Germinal center (tissue), 1 donor: ENCODE data around the gene COL4A1.

ENCODE experiments used
- DNase-seq: peaks from one replicate; pipeline ENCODE4 v3.0.0; 2012; ENCODE audit warnings: mixed read lengths, low spot score

The COL4A1 gene

DNA sequence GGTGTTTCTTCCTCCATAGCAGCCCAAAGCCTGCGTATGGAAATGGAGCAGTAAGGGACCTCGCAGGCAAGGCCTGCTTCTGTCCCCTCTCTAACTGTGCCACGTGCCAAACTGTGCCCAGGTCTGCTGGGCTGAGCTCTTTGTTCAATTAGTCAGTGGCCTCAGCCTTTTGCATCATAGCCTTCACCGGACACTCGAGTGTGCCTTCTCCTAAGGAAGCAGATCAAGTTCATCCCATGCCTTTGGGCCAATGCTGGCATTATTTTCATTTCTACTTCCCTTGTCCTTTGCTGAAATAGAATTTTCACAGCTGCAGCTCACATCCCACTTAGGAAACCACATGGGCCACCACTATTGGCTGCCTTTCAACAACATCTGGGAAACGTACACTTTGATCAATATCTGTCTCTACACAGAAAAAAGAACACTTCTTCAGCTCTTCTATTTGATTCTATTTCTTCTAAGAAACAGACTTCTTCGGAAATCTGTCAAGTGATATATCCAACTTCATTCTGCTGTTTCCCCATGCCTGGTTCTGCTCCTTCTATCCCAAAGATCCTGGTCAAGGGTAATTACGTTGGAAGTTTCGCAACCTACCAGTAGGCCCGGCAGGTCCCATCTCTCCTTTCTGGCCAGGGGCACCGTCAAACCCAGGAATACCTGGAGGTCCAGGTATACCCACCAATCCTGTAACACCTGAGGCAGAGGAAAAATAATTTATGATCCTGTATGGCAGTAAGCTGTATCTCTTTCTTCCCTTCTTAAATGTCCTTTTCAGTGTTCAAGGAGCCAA lies 143.9 kb downstream of the COL4A1 start:
- DNase-seq, result no peak

DNA sequence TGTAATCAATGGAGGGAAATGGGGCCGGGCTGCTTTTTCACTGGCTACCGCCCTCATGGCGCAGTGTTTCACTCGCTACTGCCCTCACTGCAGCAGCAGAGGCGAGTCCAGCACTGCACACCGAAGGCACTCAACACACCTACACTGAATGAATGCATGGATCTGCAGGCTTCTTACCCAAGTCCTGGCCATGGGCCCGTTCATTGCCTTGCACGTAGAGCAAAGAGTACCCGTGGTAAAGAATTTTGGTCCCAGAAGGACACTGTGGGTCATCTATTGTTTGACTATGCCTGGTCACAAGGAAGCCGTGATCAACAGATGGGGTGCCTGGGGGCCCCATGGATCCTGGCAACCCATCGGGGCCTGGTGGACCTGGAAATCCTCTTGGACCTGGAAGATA lies 144.9 kb downstream of the COL4A1 start:
- DNase-seq, result no peak

DNA sequence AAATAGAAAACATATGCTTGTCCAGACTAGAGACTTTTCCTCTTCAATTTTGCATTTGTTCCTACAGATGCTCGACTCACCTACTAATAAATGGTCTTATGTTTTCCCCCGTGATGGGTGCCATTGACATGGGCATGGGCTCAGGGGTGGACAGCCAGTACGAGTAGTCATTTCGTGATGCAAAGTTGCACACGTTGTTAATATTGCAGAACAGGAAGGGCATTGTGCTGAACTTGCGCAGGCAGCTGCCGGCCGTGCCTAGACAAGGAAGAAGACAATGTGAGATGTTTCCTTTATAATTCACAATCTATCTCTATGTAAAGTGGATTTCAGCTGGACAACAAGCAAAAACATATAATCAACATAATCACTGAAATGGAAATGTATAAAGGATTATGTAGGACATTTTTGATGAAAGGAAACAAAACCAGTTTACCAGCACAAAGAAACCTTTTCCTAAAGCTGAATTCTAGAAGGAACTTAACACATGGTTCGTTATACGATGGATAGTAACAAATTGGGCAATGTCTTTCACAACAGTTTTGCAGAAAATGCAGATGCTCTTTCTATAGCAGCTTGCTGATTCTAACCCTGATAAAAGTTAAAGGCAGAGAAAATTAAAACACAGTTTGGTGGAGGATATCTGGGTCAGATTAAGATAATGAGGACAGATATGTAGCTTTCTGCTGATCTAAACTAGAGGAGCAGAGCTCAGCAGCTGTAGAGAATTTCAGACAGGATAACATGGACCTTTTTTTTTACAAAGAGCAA lies 145.7 kb downstream of the COL4A1 start:
- no peak for DNase-seq

DNA sequence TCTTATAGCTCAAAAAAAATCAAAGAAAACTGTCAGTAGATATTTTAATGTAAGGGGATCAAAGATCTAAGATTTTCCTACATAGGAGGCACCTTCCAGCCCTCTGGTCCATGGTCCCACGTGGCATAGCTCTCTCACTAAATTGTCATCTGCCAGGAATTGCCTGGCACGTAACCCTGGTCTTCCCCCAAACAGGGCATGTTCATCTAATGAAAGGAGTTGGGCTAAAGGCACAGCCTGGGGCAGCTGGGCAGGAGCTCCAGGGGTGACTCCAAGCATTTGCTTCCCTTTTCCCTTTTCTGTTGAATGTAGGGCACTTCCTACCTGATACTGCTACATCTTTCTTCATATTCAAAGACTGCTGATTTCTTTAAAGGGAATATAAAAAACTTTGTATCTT lies 148.7 kb downstream of the COL4A1 start:
- no peak for DNase-seq

DNA sequence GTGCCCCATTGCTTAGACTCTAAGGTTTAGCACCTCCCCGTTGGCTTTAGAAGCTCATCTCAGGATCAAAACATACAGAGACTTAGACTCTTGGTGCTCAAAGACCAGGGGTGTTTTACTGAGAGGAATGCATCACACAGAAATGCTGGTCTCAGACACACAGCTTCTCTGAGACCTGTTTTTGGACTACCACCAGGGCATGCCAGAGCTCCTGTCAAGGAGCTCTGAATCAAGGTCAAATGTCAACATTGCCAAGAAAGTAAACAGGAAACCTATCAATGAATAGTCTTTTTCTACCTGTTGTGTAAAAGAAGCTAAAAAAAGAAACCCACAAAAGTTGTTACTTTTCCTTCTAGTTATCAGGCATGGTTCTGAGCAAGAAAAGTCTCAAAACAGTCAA lies 149.2 kb downstream of the COL4A1 start:
- DNase-seq, result no peak

DNA sequence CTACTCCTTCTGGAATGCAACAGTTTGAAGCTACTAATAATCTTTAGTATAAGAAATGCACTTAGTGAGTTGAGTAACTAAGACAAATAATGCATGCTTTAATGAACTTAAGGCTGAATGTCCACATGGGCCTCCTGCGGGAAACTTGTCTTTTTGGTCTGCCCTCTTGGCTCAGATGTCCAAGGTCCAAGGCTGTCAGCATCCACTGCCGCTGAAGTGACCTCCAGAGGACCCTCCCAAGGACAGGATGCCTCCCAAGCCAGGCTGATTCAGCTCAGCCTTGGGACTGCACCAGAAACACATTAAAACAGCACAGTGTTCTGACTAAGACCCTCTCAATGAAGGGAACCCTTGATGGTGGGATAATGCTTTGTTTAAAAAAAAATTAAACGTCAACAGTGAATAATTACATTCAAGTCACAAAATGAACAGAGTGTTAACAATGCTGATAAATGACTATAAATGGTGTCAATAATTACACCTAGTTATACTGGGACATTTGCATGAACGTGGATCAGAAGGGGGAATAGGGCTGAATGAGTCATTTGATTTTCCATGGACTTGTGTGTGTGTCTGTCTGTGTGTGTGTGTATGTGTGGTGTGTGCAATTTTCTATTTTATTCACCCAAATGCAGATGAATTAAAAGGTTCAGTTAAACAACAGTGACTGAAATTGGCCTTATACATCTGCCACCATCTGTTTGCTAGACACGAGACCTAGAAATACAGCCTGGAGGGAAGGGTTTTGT lies 150.5 kb downstream of the COL4A1 start:
- DNase-seq, result no peak

DNA sequence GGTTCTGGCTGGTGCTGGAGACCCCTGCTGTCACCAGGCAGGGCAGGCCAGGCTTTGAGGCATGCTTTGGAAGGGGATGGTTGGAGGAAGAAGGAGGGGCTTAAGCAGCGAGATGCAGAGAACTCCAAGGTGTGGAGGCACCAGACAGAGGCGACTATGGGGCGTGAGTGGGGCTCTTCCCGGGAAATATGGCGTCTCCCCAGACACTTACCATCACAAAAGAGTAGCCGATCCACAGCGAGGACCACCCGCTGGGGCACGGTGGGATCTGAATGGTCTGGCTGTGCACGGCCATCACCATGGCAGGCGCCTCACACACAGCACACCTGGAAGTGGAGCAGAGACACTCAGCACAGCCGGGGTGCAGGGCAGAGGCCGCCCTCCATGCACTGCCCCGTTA lies 151.9 kb downstream of the COL4A1 start:
- DNase-seq, result no peak

DNA sequence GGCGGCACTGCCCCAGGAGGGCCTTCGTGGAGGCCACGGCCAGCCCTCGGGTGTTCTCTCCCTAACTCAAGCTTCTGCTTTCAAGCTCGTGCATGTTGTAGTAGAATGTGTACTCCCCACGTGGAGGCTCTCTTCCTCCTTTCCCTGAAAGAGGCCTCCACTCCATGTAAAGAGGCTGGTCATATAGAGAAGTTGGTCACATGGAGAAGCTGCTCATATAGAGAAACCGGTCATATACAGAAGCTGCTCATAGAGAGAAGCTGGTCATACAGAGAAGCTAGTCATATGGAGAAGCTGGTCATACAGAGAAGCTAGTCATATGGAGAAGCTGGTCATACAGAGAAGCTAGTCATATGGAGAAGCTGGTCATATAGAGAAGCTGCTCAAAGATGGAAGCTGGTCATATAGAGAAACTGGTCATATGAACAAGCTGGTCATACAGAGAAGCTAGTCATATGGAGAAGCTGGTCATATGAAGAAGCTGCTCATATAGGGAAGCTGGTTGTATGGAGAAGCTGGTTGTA lies 152.5 kb downstream of the COL4A1 start:
- no peak for DNase-seq

DNA sequence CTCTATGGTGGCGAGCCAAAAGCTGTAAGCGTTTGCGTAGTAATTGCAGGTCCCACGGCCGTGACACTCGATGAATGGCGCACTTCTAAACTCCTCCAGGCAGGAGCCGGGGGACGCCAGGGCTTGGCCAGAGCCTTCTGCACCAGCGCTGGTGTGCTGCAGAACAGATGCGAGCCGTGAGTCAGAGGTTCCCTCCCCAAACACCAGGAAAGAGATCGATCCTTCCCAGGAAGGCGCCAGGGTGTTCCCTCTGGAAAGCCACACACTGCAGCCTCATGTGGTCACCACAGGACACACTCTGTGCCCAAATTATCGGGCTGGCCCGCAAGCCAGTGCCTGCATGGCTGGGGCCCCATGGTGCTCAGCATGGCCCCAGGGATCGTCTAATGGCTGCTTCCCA lies 154.6 kb downstream of the COL4A1 start:
- no peak for DNase-seq

DNA sequence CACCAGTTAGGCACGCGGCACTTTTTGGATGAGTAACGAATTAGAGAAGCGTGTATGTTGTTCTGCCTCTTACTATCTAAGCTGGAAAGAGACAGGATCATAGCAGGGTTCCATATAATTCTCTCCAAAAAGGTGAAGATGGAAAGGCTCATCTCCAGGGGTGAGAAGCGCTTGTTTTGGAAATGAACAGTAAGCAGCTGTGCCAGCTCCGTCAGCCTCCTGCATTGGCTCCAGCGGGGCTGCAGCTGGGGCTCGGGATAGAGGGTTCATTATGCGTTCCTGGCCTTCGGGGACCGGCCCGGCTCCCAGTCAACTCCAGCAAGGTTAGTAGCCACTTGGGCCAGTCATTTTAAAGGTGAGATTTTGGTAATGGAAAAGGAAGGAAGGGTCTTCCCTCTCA lies 155.5 kb downstream of the COL4A1 start:
- no peak for DNase-seq

DNA sequence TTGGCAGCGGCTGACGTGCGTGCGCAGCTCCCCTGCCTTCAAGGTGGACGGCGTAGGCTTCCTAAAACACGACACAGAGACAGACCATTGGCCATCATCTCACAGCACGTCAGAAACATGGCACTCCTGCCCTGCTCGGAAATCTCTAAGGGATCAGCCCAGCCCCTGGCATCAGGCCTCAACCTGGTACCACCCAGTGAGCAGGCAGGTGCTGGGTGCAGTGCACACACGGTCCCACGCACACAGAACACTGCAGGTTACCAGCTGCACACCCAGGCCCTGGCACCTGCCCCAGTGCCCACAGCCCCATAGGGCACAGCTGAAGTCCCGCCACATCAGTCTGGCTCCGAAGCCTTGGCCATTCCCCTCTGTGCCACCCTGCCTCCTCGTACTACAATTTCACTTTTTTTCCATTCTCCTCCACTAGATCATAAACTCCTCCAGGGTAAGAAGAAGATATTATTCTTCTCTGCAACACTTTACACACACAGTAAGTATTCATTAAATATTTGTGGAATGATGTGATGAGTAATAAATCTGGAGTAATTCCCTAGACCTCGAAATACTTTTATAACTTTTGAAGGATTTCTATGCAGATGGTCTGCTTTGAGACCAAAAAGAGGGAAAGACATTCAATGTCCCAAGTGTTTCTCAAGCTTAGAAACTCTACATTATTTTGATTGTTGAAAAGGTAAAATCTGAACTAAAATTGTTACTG lies 156.4 kb downstream of the COL4A1 start:
- DNase-seq, result no peak

DNA sequence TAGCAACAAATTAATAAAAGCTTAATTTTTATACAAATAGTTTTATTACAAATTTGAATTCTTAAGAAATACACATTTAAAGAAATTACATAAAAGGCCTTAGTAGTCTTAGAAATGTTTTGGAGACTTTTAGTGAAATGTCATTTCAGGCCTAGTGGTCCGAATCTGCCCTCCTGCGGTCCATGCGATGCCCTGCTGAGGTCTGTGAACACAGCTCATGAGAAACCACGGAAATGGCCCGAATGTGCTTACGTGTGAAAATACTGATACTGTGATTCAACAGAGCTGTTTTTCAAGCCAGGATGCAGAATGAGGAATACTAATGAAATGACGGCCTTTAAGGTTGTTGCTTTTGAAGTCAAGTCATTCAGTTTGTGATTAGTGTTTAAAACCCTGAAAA lies 157.9 kb downstream of the COL4A1 start:
- DNase-seq, result no peak

DNA sequence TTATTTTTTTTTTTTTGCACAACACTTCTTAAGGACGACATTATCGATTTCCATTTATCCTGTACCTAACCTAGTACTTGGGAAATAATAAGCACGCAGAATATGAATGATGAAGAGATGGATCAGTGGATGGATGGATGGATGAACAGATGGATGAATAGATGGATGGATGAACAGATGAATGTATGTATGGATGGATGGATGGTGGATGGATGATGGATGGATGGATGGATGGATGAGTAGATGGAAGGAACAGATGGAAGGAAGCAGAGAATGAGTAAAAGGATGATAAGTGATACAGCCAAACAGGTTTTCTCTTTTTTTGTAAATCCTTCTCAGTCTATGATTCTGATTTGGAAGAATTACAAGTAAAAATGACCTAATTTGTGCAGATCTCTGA lies 166.9 kb downstream of the COL4A1 start:
- no peak for DNase-seq

DNA sequence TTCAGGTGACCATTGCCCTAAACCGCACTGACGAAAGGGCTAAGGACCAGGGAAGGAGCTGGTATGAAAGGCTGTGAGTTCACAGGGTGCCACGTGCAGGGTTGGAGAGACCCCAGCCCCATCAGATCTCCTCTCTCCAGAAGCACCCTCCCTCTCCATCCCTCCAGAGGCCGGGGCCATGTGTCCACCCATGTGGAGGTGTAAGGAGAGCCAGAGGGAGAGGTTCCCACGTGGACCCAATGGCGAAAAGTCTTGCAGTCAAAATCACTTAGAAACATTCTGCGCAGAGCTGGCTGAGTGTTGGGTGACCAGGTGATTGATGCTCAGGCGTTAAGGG lies 168.3 kb downstream of the COL4A1 start:
- DNase-seq, result no peak

DNA sequence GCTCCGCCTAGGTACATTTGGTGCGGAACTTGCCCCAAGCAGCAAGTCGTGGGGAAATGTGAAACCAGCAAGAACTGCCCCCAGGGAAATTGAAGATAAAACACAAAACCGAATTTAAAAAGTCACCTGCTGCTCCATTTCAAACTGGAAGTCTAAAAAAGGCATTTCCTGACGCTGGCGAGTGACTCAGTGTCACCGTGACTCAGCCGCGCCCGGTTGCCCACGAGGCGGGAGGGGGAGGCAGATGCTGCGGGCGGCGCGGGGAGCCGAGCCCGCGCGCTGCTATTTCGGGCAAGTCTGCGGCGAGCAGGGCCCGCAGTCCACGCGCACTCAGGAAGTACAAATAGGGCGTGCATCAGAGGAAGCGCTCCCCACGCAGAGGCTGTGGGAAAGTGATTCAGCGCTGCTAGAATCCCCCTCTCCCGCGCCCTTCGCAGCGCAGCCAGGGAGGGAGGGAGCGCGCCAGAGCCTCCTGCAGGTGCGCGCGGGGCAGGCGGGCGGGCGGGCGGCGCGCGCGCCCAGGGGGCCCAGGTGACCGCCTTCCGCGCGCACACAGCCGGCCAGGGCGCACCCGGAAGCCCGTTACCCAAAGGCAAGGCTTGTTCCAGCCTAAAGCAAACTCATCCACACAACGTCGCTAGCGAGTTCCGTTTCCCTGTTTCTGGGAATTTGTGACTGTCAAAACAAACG lies 168.8 kb downstream of the COL4A1 start:
- DNase-seq, result peak; percentile 78

DNA sequence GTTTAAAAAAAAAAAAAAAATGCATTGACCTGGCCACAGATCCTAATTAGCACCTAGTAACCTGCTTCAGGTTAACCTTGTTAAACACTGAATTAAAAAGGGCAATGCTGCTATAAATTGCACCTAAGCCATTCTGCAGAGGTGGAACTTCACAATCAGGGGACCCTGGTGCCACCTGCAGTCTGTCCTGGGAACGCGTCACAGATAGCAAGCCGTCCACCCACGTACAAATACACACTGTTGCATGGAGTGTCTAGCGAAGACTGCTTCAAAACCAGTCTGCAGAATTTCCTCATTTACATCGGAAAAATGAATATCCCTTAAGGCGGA lies 169.3 kb downstream of the COL4A1 start:
- DNase-seq, result no peak

DNA sequence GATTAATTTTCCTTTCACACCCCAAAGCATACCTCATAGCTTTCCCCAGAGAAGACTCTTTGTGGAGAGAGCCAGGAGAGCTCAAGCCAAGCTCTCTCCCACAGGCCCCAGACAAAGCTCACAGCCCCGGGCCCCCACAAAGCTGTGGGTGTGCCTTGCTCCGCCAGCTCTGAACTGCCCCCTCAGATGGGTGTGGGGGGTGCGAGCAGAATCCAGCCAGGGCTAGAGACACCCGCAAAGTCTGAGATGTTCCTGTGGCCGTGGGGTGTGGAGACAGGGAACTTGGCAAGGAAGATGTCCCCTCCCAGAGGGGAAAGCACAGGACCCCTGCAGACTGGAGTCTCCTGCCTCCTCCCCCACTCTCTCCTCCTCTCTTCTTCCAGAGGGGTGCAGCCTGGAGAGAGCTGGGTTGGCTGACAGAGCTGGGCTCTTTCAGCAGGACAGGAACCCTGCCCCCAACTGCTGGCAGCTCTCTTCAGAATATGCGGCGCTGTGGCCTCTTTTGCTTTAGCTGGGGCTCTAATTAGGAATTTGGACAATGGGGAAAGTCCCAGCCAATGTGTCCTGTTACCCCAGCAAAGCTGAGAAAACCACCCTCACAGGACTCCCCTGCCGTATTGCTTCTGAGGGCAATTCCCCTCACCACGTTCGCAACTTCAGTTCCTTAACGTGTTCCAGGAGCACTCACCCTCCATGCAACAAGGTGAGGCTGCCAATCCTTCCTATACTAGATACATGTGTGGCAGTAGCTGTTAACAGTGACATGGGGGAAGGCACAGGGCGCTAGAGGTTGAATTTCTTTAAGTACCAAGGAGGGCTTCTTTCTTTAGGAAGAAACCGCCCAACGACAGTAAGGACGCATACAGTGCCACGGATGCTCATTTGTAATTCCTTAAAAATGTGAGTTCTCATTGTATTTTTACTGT lies 170.0 kb downstream of the COL4A1 start:
- DNase-seq, result no peak

DNA sequence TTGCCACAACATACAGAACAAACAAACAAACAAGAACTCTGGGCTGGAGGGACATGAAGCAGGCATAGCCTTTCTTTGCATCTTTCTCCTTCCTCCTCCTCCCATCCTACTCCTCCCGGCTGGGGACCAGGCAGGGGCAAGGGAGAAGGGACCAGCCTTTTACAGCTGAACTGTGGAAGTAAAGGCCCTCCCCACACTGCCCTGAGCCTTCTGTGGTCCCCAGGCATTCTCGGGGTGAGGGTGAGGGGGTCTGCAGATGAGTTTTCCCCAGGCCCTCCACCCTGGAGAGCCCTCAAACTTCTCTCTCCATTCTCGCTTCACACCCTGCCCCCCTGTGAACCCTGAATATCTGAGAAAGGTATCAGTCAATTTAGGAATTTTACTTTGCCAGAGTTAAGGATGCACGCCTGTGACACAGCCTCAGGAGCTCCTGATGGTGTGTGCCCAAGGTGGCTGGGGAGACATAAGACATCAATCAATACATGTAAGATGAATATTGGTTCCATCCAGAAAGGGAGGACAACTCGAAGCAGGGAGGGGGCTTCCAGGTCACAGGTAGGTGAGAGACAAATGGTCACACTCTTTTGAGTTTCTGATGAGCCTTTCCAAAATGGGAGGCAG lies 170.9 kb downstream of the COL4A1 start:
- no peak for DNase-seq

DNA sequence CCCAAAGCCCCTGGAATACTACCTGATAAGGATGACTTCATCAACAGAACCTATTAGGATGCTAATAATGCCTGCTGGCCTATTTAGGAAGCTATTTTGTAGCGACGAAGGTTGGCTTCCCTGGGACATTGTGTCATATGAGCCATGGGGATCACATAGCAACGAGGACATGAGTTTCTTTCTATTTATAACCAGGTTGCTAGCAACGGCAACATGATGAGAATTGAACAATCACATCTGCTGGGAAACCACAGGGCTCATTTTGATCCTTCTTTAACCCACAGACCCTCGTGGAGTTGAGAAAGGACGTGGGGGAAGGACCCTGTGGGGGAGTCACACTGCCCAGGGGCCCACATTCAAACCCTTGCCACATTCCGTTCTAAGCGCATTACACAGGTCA lies 172.2 kb downstream of the COL4A1 start:
- DNase-seq, result no peak
